D721Med (cell line): ENCODE data around the gene CFAP251.

ENCODE experiments used
- DNase-seq: peaks from one replicate; pipeline ENCODE4 v3.0.0; 2011; ENCODE audit warnings: low spot score; ENCODE audit not compliant: insufficient read length
- FAIRE-seq: peaks from 2 replicates; lab custom pipeline; 2011; peaks lifted over from hg19 to GRCh38; lab: Jason Lieb, UNC
- CTCF ChIP-seq: IDR thresholded peaks from 2 replicates; pipeline ENCODE4 v1.5.1; 2012; ENCODE audit warnings: mild to moderate bottlenecking, control low read depth; ENCODE audit not compliant: insufficient read depth; ENCODE audit errors: missing control alignments

CFAP251 gene

GRCh38 chr12:121947981-121948380 lies 29.6 kb downstream of the CFAP251 start:
- DNase-seq (no peak), FAIRE-seq (no peak)

GRCh38 chr12:121949648-121950397 lies 31.4 kb downstream of the CFAP251 start:
- FAIRE-seq, result no peak
- no peak for TF ChIP-seq CTCF
- no peak for DNase-seq

More at GRCh38 chr12:121947981-121948380, 29.6 kb downstream of the CFAP251 start:
- TF ChIP-seq CTCF, result no peak

- no peak for FAIRE-seq
- DNase-seq, result no peak
- TF ChIP-seq CTCF, result no peak
These were observed 34.8 kb downstream of the CFAP251 start for GRCh38 chr12:121953117-121953692.

- FAIRE-seq (no peak), DNase-seq (no peak)
- no peak for TF ChIP-seq CTCF
These were observed 35.3 kb downstream of the CFAP251 start for GRCh38 chr12:121953695-121954094.

GRCh38 chr12:121955258-121956237 lies 37.2 kb downstream of the CFAP251 start:
- DNase-seq (no peak), FAIRE-seq (no peak)
- TF ChIP-seq CTCF, result peak; percentile 32

- DNase-seq (no peak), FAIRE-seq (no peak)
- TF ChIP-seq CTCF, result no peak
These were observed 39.6 kb downstream of the CFAP251 start for GRCh38 chr12:121957861-121958515.
